Esophagus muscularis mucosa (tissue), 4 donors: ENCODE measurements around the gene MYOM3.

Experiments
- CTCF ChIP-seq, 3 experiments: fragments of 200-600 bp in 2 of 3; fragments of 450-650 bp in 1 of 3; sonication (generic) in 2 of 3; IDR thresholded peaks; one replicate each; pipeline ENCODE4 v1.5.1; 2017 to 2019; ENCODE audit warnings: antibody characterized with exemption in 3 of 3, mild to moderate bottlenecking in 2 of 3, moderate library complexity in 1 of 3
- EP300 ChIP-seq: sonication (generic); formaldehyde crosslinking; IDR thresholded peaks from one replicate; pipeline ENCODE4 v1.6.1; 2017; ENCODE audit warnings: antibody characterized with exemption
- POLR2A ChIP-seq: fragments of 450-650 bp; IDR thresholded peaks from one replicate; pipeline ENCODE4 v1.6.1; 2017; ENCODE audit warnings: antibody characterized with exemption, moderate library complexity, mild to moderate bottlenecking, low read depth

GRCh38 chr1:24152631-24153494 is 40.9 kb upstream of the MYOM3 start:
- no peak for TF ChIP-seq CTCF (IDR thresholded peaks at IDR 0.05)
- no peak for TF ChIP-seq POLR2A
- no peak for TF ChIP-seq EP300
